HG02763 (cell line): ENCODE measurements around the gene USP15.

Experiments
- ATAC-seq: cut with Tn5 transposase; IDR thresholded peaks from one replicate; pipeline ENCODE4 v1.9.1; 2021; ENCODE audit warnings: mild to moderate bottlenecking, moderate library complexity; ENCODE audit not compliant: unreplicated experiment

Gene USP15

DNA sequence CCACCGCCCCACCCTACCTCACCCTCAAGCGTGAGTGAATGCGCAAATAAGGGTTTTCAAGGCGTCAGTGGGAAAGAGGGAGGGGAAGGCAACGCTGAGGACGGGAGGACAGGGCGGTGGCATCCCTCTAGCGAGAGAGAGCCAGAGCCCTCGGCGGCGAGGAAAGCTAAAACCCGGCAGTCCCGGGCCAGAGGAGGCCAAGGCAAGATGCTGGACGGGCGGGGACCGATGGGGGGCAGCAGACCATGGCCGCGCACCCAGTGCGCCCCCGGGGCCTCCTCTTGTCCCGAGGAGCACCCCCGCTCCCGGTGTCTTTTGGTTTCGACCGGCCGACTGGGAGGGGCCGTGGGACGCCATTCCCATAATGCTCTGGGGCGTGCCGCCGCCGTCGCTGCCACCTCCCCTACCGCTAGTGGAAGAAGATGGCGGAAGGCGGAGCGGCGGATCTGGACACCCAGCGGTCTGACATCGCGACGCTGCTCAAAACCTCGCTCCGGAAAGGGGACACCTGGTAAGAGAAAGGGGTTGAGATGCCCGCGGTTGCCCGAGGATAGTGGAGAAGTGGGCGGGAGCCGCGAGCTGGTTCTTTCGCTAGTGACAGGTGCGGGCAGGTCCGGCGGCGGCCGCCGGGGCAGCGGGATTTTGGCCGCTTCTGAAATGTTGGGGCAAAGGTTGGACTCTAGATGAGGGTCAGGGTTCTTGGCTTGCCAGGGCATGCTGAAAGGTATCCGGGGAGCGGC lies at the start of gene USP15:
Gene USP15 (plus strand): TSS at position 412 of the 740 bp plus-strand sequence. CDS start 11 bp downstream, at position 423.
- peak; percentile 82 for ATAC-seq

DNA sequence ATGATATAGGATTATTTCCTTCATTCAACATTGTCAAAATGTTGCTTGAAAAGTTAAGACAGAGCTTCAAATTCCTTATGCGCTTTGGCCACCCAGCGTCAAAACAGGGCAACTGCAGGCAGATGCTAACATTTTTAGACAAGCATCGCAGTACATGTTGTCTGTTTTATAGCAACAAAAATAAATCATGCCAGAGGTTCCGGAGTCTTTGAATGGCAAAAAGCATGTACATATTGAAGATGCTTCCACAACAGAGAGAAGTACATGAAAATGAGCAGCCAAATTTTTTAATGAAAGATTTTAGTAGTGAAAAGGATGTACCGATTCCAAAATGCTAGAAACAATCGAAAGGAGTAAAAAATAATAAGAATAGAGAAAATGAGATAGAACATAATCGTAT lies 49.8 kb upstream of the USP15 start:
- peak; percentile 70 for ATAC-seq

DNA sequence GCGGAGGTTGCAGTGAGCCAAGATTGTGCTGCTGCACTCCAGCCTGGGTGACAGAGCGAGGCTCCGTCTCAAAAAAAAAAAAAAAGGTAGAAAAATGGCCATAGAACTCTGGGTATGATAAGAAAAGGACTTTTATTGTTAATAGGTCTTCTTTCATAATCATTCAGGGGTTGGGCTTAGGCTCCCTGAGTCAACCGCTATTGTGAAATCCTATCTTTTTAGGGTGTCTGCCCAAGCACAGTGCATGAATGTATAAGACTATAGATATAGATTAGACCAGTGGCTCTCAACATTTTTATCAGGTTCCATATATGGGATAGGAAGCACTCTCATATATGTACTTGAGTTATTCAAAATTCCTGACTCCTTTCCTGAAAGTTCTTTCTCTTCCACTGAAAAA lies 48.7 kb upstream of the USP15 start:
- no peak for ATAC-seq

DNA sequence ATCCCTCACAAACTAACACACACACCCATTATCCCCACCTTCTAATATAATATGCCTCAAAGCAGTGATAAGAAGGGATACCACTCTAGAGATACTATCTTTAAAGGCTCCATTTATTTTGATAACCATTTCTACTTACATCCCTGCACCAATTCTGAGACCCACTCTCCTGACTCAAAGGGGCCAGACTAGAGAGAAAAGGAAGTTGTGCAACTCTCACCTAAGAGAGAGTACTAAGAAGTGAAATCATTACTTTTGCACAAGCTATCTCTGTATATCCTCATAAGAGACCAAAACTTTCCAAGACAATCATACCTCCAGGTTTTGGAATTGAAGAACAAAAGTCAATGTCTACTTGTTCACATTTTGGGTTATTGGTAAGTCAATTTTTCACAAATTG lies 45.4 kb upstream of the USP15 start:
- ATAC-seq, result no peak

DNA sequence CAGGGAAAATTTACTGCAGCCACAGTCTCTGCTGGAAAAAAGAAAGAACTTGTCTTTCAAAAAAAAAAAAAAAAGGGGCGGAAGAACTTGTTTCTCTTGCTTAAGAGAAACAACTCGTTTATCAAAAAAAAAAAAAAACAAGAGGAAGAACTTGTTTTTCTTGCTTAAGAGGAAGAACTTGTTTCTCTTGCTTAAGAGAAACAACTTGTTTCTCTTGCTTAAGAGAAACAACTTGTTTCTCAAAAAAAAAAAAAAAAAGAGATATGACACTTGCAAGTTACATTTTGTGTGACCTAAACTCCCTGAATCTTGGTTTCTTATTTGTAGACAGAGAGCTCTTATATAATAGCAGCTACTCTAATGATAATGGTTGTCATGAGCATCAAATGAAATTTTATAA lies 44.7 kb upstream of the USP15 start:
- ATAC-seq, result no peak

DNA sequence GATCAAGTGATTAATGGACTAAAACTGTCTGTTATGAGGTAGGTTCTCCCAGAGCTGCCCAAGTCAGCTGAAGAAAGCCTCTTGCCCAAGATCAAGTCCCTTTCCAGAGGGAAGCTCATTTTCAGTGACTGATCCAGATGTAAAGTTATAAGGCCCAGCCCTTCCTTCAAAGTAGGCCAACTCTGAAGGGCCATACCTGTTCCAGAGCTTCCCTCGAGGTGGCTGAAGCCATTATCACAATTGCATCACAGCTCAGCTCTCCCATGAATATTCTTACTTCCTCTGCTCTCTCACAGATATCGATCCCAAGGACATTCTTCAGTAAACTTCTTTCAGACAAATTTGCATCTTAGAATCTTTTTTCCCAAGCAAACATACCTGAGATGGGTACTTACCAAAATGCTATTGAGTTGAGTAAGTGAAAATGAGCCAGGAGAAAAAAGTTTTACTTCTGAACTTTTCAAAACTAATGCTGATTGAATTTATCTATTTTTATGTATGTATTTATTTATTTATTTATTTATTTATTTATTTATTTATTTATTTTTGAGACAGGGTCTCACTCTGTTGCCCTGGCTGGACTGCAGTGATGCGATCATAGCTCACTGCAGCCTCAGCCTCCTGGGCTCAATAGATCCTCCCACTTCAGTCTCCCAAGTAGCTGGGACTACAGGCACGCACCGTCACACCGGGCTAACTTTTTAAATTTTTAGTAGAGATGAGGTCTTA lies 42.6 kb upstream of the USP15 start:
- ATAC-seq, result no peak

DNA sequence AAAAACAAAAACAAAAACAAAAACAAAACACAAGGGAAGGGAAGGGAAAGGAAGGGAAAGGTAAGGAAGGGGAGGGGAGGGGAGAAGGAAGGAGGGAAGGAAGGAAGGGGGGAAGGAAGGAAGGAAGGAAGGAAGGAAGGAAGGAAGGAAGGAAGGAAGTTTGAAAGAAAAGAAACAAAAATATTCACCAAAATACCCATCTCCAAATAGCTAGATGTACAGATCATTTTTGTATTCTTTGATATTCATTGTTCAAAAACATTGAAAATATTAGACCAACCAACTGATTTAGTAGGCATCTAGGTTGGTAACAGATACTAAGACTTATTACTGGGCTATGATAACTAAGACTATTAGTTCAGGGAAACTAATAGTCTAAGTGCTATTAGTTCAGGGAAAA lies 39.1 kb upstream of the USP15 start:
- ATAC-seq, result no peak

DNA sequence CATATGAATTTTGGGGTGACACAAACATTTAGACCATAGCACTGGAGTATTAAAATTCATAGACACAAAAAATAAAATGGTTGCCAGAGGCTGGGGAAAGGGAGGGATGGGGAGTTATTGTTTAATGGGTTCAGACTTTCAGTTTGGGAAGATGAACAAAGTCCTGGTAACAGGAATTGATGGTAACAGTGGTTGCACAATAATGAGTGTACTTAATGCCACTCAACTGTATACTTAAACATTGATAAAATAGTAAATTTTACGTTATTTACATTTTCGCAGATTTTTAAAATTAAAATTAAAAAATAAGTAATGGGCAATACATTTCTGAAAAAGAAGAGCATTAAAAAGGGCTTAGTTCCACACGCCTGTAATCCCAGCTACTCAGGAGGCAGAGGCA lies 35.6 kb upstream of the USP15 start:
- ATAC-seq, result no peak

DNA sequence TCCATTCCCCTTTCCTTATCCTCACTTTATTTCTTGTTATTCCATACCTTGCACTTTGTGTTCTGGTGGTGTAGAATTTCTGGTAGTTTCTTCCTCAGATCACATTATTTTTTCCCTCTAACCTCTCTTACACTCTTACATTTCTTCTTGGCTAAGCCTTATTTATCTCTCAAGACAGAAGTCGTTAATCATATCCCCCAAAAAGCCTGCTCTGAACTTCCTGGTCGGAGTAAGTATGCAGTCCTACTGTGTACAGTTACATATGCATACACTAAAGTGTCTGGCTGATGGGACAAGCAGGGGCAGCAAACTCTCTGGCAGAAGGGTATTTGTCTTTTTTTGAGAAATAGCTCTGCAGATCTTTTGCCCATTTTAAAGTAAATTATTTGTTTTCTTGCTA lies 33.1 kb upstream of the USP15 start:
- ATAC-seq, result no peak

DNA sequence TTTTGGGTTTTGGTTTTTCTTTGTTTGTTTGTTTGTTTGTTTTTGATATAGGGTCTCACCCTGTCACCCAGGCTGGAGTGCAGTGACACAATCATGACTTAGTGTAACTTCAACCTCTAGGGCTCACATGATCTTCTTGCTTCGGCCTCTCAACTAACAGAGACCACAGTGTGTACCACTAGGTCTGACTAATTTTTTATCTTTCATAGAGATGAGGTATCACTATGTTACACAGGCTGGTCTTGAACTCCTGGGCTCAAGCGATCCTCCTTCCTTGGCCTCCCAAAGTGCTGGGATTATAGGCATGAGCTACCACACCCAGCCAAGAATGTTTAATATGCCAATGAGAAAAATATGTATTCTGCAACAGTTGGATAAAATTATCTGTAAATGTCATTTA lies 29.6 kb upstream of the USP15 start:
- ATAC-seq, result no peak

DNA sequence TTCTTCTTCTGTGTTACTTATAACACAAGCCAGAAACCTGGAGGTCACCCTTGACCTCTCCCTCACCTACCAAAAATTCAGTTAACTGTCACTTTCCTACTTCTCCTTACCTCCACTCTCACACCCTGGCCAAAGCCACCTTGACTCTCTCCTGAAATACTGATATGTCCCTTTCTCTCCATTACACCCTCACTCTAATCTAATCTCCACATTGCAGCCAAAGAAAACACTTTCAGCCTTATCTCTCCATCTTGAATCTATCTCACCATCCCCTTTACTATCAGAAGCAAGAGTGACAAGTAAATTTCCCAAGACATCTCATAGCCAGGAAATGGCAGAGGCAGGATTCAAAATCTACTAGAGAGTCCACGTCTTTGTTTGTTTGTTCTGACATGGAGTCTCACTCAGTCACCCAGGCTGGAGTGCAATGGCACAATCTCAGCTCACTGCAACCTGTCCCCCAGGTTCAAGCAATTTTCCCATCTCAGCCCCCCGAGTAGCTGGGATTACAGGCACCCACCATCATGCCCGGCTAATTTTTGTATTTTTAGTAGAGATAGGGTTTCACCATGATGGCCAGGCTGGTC lies 28.0 kb upstream of the USP15 start:
- ATAC-seq, result no peak

DNA sequence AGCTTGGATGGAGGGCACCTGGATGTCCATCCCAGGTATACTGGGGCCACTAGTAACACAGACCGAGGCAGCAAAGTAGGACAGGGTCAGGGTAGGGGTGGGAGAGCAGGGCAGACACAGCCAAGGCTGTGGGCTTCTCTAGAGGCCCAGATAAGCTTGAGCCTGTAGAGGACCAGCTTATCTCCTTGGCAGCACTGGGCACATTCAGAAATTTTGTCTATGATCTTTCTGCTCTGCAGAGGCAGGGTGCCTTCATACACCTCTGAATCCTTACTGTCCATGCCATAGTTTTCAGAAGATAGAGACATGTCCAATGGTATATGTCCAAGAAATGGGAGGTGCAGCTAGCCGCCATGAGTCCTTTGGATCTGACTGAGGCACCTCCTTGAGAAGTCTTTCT lies 26.4 kb upstream of the USP15 start:
- no peak for ATAC-seq

DNA sequence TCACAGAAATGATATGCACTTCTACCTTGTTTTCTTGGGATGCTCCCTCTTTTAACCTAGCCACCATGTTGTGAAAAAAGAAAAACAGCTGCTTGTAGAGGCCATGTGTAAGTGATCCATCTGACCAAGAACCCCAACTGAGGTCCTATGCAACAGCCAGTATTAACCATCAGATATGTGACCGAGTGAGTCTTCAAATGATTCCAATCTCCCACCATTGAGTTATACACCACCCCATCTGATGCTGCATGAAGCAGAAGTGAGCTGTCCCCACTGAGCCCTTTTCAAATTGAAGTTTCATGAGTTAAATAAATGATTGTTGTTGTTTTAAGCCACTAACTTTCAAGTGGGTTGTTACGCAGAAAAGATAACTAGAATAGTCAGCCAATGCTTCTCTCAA lies 20.6 kb upstream of the USP15 start:
- ATAC-seq, result no peak

DNA sequence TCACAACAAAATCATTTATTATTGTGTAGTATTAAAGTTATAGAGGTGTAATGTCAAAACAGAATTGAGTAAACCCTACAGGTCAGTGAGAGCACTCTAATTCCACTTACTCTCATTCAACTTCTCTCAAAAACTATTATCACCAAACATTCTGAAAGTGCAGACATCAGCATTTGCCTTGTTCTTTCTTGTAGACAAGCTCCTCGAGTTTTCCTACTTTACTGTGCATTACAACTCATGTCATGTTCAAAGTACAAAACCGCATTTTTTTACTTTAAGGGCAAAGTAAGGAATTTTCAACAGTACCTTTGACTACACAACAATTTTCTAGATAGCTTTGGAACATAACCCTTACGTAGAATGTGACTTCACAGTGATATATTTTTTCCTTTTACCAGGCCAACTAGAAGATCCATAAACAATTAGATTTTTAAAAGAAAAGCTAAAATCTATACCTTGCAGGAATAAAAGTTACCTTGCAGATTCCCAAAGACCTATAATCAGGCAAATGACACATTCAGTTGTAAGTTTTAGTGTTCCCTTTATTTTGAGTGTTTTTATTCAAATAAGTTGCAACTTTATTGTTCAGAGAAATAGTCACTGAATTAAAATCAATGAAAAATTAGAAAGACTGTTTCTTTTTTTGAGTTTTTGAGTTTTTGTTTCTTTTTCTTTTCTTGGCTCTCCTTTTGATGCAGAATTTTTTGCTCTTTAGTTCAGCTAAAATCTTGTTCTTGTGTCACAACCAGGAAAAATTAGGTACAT lies 12.7 kb upstream of the USP15 start:
- ATAC-seq, result no peak

DNA sequence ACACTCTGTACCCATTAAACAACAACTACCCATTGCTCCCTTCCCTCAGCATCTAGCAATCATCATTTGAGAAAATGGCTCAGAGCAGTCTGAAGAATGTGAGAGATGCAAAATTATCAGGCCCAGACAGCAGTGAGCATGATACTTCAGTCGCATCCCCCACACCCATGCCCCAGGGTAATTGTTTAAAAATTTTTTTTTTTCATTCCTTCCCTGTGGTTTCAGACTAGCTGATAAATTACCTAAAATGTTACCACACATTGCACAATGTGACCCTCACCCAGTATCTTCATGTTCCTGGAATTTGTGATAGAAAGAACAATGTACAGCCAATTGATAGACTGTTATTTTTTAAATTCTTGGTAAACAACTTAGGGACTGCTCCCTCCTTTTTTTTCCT lies 11.3 kb upstream of the USP15 start:
- no peak for ATAC-seq

DNA sequence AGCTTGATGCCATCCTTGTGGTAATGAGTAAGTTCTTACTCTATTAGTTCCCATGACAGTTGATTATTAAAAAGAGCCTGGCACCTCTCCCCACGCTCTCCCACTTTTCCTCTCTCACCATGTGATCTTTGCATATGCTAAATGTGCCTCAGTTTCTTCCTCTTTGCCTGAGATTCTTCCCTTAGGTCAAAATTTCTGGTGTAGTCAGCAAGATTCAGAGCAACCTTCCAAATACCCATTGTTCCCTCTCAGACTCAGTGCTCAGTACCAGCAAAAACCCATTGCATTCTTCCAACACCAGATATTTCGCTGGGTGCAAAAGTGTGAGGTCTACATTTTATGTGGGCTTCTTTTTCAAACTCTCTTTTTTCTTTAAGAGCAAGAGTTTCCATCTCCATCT lies 10.8 kb upstream of the USP15 start:
- ATAC-seq, result no peak

DNA sequence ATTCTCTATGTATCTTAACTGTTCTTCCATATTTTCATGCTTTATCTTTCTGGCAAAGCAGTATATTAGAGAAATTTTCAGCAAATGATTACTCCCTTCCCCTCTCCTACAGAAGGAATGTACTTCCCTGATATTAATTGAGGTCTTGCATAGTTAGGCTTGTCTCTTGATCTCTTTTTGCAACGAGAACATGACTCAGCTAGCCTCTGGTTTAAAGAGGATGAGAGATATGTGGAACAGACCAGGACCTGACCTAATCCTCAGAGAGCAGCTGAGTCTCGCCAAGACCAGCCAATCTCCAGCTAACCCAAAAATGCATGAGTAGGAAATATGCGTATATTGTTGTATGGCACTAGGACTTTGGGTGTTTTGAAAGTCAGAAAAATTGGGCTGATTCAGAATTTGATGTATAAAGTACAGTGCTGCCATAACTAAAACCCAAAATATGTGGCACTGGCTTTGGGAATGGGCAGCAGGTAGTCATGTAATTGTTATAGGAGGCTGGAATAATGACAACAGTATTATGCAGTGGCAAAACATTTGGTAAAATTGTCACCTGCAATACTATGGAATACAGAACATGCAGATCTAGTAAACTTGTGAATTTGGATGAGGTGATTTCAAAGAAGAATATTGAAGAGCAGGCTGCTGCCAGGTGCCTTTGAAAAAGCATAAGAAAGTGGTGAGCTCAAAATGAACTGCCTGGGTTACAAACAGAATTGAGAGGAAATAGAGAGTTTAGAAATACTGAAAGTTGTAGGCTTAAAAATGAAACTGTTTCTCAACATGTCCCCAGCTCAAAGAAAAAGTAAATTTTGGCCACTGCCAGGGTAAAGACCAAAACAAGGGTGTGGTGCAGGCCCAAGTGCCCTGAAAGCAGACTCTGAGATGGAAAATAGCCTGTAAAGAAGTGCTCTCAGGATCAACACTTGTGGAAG lies 9.3 kb upstream of the USP15 start:
- peak; percentile 89 for ATAC-seq

DNA sequence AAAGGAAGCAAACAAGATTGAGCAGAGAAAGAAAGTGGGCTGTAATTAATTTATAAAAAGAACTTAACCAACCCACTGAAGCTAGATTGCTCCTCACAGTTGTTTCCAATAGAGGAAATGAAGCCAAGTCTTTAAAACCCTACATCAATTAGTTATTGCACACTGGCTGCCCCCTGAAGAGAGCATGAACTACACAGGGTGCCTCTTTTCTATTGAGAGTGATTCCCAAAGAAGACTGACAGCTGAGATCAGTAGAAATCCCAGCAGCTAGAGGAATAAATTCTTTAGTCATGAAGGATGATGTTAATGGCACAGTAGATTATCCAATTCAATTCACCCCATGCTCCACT lies 8.6 kb upstream of the USP15 start:
- peak; percentile 25 for ATAC-seq

DNA sequence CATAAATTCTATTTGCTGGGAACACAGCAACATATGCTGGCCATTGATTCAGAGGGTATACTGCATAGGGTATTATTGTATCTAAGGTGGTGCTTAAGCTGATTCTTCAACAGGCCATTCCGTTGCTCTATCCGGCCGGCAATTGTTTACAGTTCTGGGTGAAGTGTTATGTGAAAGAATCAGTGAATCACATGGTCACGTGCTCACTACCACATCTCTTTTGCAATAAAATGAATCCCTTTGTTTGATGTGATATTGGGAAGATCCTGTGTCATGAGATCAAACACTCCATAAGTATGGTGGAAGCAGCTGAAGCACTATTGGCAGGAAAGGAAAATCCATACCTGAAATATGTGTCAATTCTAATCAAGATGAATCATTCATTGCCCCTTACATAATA lies 7.6 kb upstream of the USP15 start:
- no peak for ATAC-seq

DNA sequence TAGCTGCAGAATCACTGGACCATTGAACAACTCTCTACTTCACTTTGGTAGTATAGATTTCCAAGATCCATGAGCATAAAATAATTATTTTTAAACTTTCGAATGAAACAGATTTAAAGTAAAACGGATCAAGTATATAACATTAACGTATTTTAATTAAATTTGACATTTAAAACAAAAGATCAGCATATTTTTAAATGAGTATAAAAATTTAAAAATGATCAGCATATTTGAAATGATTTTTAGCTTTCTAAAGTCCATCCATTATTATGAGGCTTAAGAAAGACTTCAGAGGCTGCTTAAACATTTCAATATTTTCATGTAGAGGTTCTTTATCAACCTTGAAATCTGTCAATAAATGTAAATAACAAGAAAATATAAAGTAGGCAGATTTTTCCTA lies 5.2 kb upstream of the USP15 start:
- no peak for ATAC-seq
